ENCODE results near the gene SLFN12L.

The SLFN12L gene

DNA sequence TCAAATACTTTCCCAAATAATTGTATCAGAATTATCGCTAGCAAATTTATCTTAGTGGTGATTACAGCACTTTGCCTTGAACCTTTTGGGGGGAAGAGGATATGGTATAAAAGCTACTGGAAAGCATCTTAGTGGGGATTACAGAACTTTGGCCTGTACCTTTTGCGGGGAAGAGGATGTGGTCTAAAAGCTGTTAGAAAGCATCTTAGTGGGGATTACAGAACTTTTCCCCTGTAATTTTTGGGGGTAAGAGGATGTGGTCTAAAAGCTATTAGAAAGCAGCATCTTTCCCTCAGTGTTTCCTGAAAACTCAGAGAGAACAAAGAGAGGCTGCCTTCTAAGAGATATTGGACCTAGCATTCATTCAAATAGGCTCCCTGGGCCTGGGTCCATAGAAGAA is 109.2 kb downstream of the SLFN12L start:
- DNase-seq, result no peak

DNA sequence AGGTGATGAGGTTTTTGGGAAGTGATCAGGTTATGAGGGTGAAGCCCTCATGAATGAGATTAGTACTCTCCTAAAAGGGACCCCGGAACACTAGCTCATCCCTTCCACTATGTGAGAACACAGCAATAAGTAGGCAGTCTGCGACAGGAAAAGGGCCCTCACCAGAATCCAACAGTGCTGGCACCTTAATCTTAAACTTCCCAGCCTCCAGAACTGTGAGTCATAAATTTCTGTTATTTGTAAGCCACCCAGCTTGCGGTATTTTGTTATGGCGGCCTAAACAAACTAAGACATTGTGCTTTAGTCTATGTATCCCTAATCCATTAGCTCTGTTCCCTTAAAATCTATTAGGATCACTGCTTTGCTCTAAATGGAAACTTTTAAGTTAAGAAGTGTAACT is 113.7 kb downstream of the SLFN12L start:
- DNase-seq, result no peak
